HFFc6 (cell line): ENCODE data around the gene DNAJC27. TPM values are rescaled to one million over a fixed set of nuclear protein-coding genes. Genes with fewer than 3 reads are reported as not detected.

Source experiments
- DNase-seq: peaks from one replicate; pipeline ENCODE4 v3.0.0-alpha.2; 2018
- H3K27ac Mint-ChIP-seq: 2 replicates; pipeline ENCODE4 v1.8.0; 2020; ENCODE audit warnings: mild to moderate bottlenecking, mixed read lengths
- H3K27me3 Mint-ChIP-seq: 2 replicates; pipeline ENCODE4 v1.8.0; 2021; ENCODE audit warnings: mild to moderate bottlenecking, moderate library complexity, mixed read lengths; ENCODE audit not compliant: insufficient read depth
- H3K36me3 Mint-ChIP-seq: 2 replicates; pipeline ENCODE4 v1.8.0; 2021; ENCODE audit warnings: low read depth, mixed read lengths
- H3K4me1 Mint-ChIP-seq: 2 replicates; pipeline ENCODE4 v1.8.0; 2020; ENCODE audit warnings: low read depth, mixed read lengths
- H3K4me3 Mint-ChIP-seq: 2 replicates; pipeline ENCODE4 v1.8.0; 2020; ENCODE audit warnings: mild to moderate bottlenecking, moderate library complexity, mixed read lengths
- H3K9me3 Mint-ChIP-seq: 2 replicates; pipeline ENCODE4 v1.8.0; 2020; ENCODE audit warnings: mild to moderate bottlenecking, mixed read lengths
- CTCF ChIP-seq: fragments of 200-600 bp; sonication (generic); IDR thresholded peaks from 2 replicates; pipeline ENCODE4 v1.5.0; 2021; ENCODE audit warnings: antibody characterized with exemption, mild to moderate bottlenecking
- total RNA-seq, 6 experiments: library from RNA; stranded (reverse); fragmentation: NEBNext Ultra II Directional; extraction: Animal tissue kit (Norgen Biotek cat#: 25700); gene quantifications; 2 replicates in 1 of 6; 3 replicates in 5 of 6; pipeline ENCODE4 v1.2.3, GENCODE V29; 2021

Gene DNAJC27
- total RNA-seq, 6 experiments from 2014 or later: 2.8 to 3.9 (median 3.6) TPM

- DNase-seq: no peak
- H3K27ac Mint-ChIP-seq: no peak overlapping the region
- no peaks in the 10 kb centered on the region for H3K36me3 Mint-ChIP-seq
- no peak overlapping the region for H3K4me3 Mint-ChIP-seq
- no peak for TF ChIP-seq CTCF
- H3K27me3 Mint-ChIP-seq: peaks cover 9% of the 10 kb centered on the region; the same call in 1 of the 2 replicates
- H3K9me3 Mint-ChIP-seq: no peaks in the 10 kb centered on the region
- H3K4me1 Mint-ChIP-seq: peaks cover 9% of the 10 kb centered on the region
Measured at GRCh38 chr2:24935145-24935544, 36.6 kb downstream of the DNAJC27 start.

- no peak for DNase-seq
- Mint-ChIP-seq H3K36me3 (no peaks in the 10 kb centered on the region), H3K9me3 (no peaks in the 10 kb centered on the region), H3K27ac (no peak overlapping the region), H3K4me3 (no peak overlapping the region), H3K4me1 (peaks cover 9% of the 10 kb centered on the region), H3K27me3 (peaks cover 7% of the 10 kb centered on the region)
- TF ChIP-seq CTCF: no peak
Measured at GRCh38 chr2:24932715-24933114, 39.0 kb downstream of the DNAJC27 start.

GRCh38 chr2:24930768-24931167, 41.0 kb downstream of the DNAJC27 start:
- no peaks in the 10 kb centered on the region for H3K9me3 Mint-ChIP-seq
- no peak overlapping the region; the same call in 1 of the 2 replicates for H3K4me3 Mint-ChIP-seq
- no peaks in the 10 kb centered on the region for H3K36me3 Mint-ChIP-seq
- peaks cover 9% of the 10 kb centered on the region for H3K27me3 Mint-ChIP-seq
- no peak overlapping the region for H3K27ac Mint-ChIP-seq
- peak; percentile 53 for DNase-seq
- peaks cover 17% of the 10 kb centered on the region for H3K4me1 Mint-ChIP-seq
- no peak for TF ChIP-seq CTCF

- H3K4me1 Mint-ChIP-seq: peaks cover 17% of the 10 kb centered on the region
- no peak overlapping the region for H3K27ac Mint-ChIP-seq
- no peak overlapping the region for H3K4me3 Mint-ChIP-seq
- peak; percentile 18; the same call in 1 of the 2 replicates for TF ChIP-seq CTCF
- peaks cover 7% of the 10 kb centered on the region for H3K27me3 Mint-ChIP-seq
- no peaks in the 10 kb centered on the region for H3K9me3 Mint-ChIP-seq
- no peak for DNase-seq
- H3K36me3 Mint-ChIP-seq: no peaks in the 10 kb centered on the region
Measured at GRCh38 chr2:24929230-24929629, 42.5 kb downstream of the DNAJC27 start.

GRCh38 chr2:24928036-24928435, 43.7 kb downstream of the DNAJC27 start:
- TF ChIP-seq CTCF: no peak
- Mint-ChIP-seq H3K4me3 (no peak overlapping the region), H3K27me3 (peaks cover 7% of the 10 kb centered on the region), H3K4me1 (peaks cover 17% of the 10 kb centered on the region), H3K9me3 (no peaks in the 10 kb centered on the region), H3K27ac (no peak overlapping the region), H3K36me3 (no peaks in the 10 kb centered on the region)
- no peak for DNase-seq
